GM10266 (cell line): Measurements from ENCODE around the gene FSD1.

Experiments
- DNase-seq: peaks from one replicate; pipeline ENCODE4 v3.0.0; 2012; ENCODE audit errors: extremely low spot score
- TF ChIP-seq, protein P1 (sequence below): IDR thresholded peaks from 2 replicates; pipeline ENCODE4 v1.5.1; 2012; ENCODE audit warnings: mild to moderate bottlenecking, low read depth; ENCODE audit not compliant: control insufficient read depth, insufficient read depth; ENCODE audit errors: missing control alignments

Gene FSD1

GRCh38 chr19:4327877-4328242, 23.5 kb downstream of the FSD1 start:
- TF ChIP-seq, protein P1, sequence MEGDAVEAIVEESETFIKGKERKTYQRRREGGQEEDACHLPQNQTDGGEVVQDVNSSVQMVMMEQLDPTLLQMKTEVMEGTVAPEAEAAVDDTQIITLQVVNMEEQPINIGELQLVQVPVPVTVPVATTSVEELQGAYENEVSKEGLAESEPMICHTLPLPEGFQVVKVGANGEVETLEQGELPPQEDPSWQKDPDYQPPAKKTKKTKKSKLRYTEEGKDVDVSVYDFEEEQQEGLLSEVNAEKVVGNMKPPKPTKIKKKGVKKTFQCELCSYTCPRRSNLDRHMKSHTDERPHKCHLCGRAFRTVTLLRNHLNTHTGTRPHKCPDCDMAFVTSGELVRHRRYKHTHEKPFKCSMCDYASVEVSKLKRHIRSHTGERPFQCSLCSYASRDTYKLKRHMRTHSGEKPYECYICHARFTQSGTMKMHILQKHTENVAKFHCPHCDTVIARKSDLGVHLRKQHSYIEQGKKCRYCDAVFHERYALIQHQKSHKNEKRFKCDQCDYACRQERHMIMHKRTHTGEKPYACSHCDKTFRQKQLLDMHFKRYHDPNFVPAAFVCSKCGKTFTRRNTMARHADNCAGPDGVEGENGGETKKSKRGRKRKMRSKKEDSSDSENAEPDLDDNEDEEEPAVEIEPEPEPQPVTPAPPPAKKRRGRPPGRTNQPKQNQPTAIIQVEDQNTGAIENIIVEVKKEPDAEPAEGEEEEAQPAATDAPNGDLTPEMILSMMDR, result no peak

DNA sequence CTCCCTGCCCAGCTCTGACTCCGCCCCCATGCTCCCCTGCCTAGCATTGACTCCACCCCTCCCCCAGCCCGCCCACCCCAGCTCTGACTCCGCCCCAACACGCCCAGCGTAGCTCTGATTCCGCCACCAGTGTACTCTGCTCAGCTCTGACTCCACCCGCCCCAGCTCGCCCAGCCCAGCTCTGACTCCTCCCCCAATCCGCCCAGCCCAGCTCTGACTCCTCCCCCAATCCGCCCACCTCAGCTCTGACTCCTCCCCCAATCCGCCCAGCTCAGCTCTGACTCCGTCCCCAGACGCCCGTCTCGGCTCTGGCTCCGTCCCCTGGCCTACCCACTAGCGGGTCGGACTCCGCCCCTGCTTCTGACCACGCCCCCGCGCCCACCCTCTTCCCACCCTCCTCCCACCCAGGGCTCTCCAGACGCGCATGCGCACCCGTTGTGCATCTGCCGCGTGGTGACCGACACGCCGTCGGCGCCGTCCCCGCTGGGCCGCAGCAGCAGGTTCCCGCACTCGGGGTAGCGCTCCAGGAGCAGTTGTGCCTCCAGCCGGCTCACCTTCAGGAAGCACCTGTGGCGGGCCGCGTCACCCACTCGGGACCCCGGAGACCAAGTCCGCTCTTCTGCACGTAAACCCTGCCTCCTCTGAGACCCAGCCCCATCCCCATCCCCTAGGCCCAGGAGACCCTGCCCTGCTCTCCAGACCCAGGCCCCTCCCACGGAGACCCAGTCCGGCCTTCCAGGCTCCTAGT, 24.0 kb downstream of the FSD1 start:
- TF ChIP-seq, protein P1, result no peak
- peak; percentile 98 for DNase-seq

More at GRCh38 chr19:4327877-4328242, 23.5 kb downstream of the FSD1 start:
- DNase-seq, result no peak

DNA sequence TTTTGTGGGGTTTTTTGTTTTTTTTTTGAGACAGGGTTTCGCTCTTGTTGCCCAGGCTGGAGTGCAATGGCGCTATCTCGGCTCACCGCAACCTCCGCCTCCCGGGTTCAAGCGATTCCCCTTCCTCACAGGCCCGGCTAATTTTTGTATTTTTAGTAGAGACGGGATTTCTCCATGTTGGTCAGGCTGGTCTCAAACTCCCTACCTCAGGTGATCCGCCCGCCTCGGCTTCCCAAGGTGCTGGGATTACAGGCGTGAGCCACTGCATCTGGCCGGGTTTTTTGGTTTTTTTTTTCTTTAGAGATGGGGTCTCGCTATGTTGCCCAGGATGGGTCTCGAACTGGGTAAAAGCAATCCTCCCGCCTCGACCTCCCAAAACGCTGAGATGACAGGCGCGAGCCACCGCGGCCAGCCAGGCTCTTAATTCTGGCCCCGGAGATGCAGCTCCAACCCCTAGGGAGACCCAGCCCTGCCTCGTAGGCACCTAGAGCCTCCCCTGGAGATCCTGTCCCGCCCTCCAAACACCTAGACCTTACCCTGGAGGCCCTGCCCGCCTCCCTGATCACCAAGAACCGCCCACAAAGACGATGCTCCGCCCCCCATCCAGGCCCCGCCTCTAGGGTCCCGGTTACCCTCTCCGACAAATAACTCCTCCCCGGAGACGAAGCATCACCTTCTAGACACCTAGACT, 24.7 kb downstream of the FSD1 start:
- DNase-seq, result peak; percentile 23

DNA sequence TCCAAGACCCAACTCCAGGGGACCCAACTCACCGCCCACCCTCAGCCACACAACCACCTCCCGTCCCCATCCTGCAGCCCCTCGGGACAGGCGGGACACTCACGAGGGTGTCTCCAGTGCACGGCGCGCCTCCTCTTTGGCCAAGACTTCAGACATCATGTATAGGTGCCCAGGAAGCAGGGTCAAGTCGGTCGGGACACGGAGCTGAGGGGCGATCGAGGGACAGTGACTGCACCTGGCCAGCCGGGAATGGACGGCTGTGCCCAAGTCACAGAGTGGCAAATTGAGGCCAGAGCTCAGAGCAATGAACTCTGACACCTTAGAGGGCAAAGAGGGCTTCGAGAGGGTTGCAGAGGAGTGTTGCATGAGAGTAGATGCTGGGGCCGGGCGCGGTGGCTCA, 25.5 kb downstream of the FSD1 start:
- DNase-seq, result no peak
- TF ChIP-seq, protein P1, result no peak

- no peak for DNase-seq
- TF ChIP-seq, protein P1, result no peak
Observed at GRCh38 chr19:4334929-4335570, 30.7 kb downstream of the FSD1 start.

DNA sequence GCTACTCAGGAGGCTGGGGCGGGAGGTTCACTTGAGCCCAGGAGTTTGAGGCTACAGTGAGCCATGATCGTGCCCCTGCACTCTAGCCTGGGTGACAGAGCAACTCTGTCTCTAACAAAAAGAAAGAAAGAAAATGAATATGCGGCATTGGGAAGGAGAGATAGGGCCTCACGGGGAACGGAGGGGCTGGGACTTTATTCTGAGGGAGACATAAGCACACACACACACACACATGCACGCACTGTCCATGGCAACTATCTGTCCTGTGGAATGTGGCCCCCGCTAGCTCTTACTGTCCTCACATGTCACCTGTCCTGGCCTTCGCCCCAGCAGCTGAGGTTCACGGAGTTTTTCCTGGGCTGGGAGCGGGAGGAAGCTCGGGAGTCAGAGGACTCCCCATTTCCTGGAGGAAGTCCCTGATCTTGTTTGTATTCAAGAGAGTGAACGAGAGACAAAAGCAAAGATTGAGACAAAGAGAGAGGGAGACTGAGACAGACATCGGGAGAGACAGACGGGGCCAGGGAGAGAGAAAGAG, 33.6 kb downstream of the FSD1 start:
- TF ChIP-seq, protein P1, result no peak
- no peak for DNase-seq

GRCh38 chr19:4338441-4339355, 34.3 kb downstream of the FSD1 start, which contains the start of gene STAP2:
Gene STAP2, minus strand, starts transcription at chr19:4338827. Its CDS starts 74 bp downstream, at chr19:4338753.
- TF ChIP-seq, protein P1, result no peak
- DNase-seq, result peak; percentile 17
